GM18526 (cell line): ENCODE measurements around the gene PCTP.

Experiments
- POLR2A ChIP-seq: IDR thresholded peaks from 3 replicates; pipeline ENCODE4 v1.6.1; 2011; ENCODE audit not compliant: insufficient read length; ENCODE audit errors: extremely low read depth

The PCTP gene

DNA sequence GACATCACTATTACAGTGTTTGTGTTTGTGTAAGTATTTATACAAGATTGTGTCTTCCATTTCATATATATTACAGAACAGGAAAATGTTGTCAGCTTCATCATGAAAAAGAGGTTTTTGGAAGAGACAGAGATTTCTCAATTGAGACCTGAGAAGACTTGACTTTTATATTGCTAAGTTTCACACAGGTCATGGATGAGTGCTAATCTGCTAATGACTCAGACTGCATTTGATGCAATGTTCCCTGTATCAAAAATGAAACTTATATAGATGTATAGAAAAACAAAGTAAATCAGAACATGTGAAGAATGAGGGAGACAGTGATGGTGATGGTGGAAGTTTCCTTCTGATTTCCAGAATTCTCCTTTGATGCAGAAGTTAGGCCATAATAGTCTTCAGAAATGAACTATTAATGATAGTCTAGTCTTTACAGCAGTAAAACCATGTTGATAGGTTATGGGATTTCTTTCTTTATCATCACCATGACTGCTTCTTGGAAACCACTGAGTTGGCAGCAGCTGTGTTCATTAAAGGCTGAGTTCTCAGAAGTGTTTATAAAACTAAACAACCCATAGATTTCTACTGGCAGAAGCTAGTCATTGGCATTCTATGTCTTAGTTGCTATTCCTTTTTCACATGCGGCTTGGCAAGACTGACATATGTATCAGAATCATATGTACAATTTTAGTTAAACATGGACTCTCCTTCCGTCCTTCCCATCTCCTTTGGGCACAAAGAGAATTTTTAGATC lies 56.1 kb downstream of the PCTP start:
- TF ChIP-seq POLR2A, result no peak

DNA sequence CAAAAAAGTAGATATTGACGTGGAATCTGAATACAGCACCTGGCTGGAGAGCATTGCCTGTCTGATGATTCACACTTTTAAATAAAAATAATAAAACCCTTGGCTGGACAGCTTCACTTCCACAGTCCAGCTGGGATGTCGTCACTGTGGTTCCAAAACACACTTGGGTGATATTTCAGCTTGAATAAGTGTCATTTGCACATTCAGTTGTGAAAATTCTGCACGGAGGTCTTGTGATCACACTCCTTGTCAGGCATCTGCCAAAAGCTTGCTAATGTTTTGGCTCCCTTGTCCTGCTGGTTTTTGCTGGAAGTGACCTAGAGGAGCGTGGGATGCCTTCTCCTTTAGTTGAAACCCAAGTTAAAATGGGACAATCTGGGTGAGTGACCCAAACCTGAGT lies 60.7 kb downstream of the PCTP start:
- no peak for TF ChIP-seq POLR2A

DNA sequence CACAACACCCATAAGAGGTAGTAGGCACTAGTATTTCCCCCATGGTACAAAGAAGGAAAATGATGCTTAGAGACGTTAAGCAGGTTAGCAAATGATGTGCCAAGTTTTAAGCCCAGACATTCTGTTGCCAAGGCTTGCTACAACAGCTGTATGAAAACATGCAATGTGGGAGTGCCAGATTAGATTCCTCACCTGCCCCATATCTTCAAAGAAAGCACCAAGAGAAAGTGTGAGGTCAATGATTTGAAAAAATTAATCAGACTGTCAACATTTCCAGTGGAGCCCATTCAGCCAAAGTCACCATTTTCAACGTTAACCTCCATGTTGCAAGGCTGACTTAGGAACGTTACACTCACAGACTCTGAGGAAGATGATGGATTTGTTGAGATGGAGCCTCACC lies 61.5 kb downstream of the PCTP start:
- TF ChIP-seq POLR2A, result no peak

DNA sequence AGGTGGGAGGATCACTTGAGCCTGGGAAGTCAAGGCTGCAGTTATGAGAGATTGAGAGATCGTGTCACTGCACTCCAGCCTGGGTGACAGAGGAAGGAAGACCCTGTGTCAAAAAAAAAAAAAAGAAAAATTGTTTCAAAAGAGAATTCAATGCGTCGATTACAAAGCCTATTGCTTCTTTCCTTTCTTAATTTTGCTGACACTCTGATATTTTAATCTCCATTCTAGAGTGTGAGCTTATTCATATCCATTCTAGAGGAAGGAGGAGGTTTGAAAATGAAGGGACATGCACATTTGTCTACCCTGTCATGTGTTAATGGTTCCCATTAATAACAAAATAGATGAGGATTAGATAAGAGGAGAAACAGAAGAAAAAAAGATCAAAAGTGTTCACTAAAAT lies 63.1 kb downstream of the PCTP start:
- no peak for TF ChIP-seq POLR2A

DNA sequence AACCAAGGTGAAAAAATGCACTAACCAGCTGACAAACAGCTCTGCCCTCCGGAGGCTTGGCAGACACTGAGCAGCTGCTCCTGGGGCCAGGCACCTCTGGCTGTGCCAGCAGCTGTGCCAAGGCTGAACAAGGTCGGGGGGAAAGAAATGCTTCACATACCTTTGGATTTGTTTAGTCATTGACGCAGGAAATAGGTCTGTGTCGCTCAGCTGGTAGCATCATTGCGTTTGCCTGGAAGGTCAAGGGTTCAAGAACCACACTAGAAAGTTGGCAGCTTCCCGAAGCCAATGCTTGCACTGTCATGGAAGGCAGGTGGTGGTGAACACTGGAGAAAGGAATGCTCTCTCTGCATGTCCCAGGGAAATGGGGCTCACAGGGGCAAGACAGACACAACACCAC lies 63.5 kb downstream of the PCTP start:
- no peak for TF ChIP-seq POLR2A

DNA sequence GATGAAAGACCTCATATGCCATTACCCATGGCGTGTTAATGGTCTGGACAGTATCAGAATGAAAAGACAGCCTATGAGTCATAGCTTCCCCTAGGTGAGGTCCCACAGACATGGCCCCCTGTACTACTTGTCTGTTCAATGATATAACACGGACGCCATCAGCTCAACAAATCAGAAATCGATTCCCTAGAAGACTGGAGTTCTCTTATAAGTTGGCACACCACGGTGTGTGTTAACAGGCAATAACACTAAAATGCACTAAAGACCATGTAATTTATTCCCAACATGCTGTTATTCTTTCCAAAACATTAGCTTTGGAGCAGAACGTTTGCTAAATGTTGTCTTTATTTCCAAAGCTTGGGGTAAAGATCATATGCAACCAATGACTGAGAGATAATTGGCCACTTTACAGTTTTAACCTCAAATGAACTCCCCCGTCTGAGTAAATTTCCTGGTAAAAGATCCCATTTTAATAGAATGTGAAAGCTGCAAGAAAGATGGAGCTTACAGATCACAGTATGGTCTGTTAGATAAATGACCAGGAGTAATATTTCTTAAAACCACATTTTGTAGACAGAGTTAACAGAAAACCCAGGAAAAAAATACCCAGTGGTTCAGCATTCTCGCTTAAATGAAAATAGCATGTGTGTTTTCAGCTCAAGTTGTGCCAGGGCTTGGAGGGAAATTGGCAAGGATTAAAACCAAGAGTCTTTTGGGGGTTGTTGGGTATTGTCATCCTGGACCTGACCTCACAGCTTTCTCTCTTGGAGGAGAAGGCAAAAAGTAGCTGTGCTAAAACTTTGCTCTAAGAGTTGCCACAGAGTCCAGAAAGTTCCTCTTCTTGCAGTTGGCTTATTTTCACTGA lies 65.9 kb downstream of the PCTP start:
- TF ChIP-seq POLR2A, result no peak

DNA sequence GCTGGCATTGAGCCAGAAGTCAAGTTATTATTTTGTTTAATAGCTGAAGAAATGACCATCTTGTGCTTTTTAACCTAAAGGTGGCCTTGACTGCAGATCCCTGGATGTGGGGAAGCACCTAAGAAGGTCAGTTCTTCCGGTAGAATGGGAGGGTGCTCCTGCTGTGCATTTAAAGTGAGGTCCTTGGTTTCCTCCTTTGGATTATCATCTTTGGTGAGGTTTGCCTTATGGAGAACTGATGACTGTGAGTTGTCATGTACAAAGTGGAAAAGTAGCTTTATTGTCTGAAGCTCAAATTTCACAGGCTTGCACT lies 66.5 kb downstream of the PCTP start:
- no peak for TF ChIP-seq POLR2A

DNA sequence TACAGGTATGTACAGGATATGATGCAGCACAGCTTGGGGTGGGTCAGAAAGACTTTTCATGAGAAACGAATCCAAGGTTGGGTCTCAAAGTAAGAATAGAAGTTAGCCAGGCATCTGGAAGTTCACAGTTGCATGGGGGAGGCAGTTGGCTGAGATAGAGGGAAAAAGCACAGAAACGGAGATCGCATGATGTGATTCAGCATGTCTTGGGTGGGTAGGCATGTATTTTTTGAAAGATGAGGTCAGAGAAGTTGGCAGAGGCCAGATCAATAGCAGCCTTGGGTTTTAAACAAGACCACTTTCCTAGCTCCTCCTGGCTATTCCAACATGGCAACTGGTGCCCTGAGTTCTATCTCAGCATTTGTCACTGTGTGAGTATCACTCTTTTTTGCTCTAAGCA lies 67.2 kb downstream of the PCTP start:
- no peak for TF ChIP-seq POLR2A

DNA sequence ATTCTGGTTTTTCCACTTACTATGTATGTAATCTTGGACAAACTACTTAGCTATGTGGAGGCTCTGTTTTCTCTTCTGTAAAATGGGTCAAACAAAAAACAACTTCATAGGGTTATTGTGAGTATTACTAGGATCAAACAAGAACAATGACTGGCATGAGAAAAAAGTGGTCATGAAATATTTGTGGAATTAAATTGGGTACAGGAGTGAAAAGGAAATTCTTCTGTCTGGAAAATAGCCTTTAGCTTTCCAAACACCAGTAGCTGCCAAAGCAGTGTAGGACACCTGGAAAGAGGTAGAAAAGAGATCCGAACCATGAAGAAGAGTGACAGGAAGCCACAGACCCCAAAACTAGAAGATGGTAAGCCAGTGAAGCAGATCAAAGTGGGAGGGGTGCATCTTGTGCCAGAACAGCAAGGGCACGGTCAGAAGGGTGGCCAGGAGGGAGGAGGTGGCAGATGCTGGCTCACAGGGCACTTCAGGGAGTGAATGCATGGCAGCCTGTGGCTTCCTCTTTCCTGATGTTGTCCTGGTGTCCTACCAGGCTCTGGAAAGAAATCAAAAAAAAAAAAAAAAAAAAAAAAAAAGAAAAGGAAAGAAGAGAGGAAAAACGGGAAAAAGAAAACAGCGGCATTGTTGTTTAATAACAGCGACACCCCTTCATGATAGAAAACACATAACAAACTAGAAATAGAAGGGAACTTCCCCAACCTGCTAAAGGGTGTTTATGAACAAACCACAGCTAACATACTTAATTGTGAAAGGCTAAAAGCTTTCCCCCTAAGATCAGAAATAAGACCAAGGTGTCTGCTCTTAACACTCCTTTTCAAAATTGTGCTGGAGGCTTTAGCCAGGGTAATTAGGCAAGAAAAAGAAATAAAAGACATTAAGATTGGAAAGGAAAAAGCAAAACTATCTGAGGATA lies 67.9 kb downstream of the PCTP start:
- TF ChIP-seq POLR2A, result no peak

DNA sequence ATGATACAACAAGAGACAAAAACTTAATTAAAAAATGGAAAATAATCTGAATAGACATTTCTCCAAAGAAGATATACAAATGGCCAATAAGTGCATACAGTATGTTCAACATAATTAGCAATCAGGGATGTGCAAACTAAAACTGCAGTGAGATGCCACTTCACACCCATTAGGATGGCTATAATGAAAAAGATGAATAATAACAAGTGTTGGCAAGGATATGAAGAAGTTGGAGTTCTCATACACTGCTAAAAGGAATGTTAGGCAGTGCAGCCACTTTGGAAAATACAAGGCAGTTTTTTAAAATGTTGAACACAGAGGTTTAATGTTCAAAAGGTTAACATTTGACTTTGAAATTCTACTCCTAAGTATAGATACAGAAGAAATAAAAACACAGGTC lies 69.8 kb downstream of the PCTP start:
- no peak for TF ChIP-seq POLR2A

DNA sequence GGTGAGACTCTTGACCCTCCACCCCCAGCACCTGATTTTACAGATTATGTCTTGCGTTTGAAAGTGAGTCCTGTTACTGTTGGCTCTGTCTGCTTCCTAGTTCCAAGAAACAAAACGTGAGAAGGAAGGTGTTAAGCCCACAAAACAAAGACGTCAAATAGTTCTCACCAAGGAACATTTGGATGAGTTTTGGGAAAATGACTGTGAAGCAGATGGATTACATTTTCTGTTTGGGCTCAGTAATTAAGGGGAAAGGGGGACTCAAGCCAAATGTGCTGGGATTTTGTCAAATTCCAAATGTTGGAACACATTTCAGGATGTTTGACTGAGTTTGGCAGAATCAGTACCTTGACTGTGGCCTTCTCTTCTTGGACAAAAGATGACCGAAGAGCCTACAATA lies 71.2 kb downstream of the PCTP start:
- no peak for TF ChIP-seq POLR2A

DNA sequence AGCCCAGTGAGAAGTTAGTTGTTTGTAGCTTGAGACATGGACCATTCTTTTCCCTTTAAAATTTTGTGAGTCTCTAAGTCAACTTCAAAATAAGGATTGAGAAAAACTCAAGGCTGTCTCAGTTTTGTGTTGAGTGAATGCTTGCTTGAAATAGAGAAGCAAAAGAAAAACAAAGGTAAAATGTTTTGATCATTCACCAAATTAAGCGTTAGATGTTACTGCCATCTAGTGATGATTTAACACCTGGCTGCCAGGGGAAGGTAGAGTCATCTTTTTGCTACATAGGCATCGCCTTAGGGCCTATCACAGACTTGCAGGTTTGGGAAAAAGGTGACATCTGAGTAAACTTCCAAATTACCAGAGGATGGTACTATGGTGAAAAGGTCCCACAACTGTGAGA lies 74.4 kb downstream of the PCTP start:
- TF ChIP-seq POLR2A, result no peak
